Keratinocyte (primary cell): ENCODE measurements around the gene NCF2. TPM values are rescaled to one million over a fixed set of nuclear protein-coding genes. Genes with fewer than 3 reads are reported as not detected.

Experiments
- DNase-seq: peaks from one replicate; pipeline ENCODE4 v3.0.0-alpha.2; 2011; ENCODE audit warnings: low read depth, missing footprints, low spot score
- FAIRE-seq: peaks from 2 replicates; lab custom pipeline; 2011; peaks lifted over from hg19 to GRCh38; lab: Jason Lieb, UNC
- H2AFZ ChIP-seq: 2 replicates; pipeline ENCODE4 v1.6.0; 2012; ENCODE audit warnings: low read length, control low read depth, inconsistent platforms; ENCODE audit not compliant: control insufficient read depth
- H3K27ac ChIP-seq: 2 replicates; pipeline ENCODE4 v1.5.1; 2011; ENCODE audit warnings: low read length; ENCODE audit not compliant: control insufficient read depth, insufficient read depth
- H3K27me3 ChIP-seq: 3 replicates; pipeline ENCODE4 v1.6.0; 2011; ENCODE audit warnings: low read length; ENCODE audit not compliant: control insufficient read depth, insufficient read depth; ENCODE audit errors: extremely low read depth
- H3K36me3 ChIP-seq, 2 experiments: 2 replicates in 1 of 2; 3 replicates in 1 of 2; pipeline ENCODE4 v1.5.1; 2011; ENCODE audit warnings: low read length in 2 of 2, mild to moderate bottlenecking in 1 of 2; ENCODE audit not compliant: control insufficient read depth in 2 of 2, insufficient read depth in 2 of 2; ENCODE audit errors: extremely low read depth in 1 of 2
- H3K4me1 ChIP-seq: 3 replicates; pipeline ENCODE4 v1.5.1; 2011; ENCODE audit warnings: low read length; ENCODE audit not compliant: control insufficient read depth, insufficient read depth; ENCODE audit errors: extremely low read depth
- H3K4me2 ChIP-seq: 3 replicates; pipeline ENCODE4 v1.6.0; 2011; ENCODE audit warnings: low read depth, low read length; ENCODE audit not compliant: control insufficient read depth, insufficient read depth; ENCODE audit errors: extremely low read depth
- H3K4me3 ChIP-seq, 3 experiments: fragments of 200-600 bp in 1 of 3; sonication (generic) in 1 of 3; 2 replicates in 2 of 3; 3 replicates in 1 of 3; pipeline ENCODE4 v1.5.1; 2011 to 2016; ENCODE audit warnings: low read length in 3 of 3, mild to moderate bottlenecking in 3 of 3, control low read depth in 2 of 3, inconsistent platforms in 1 of 3, low read depth in 1 of 3, mixed read lengths in 1 of 3, mixed run types in 1 of 3, moderate library complexity in 1 of 3; ENCODE audit not compliant: control insufficient read depth in 2 of 3, insufficient read depth in 2 of 3; ENCODE audit errors: extremely low read depth in 1 of 3
- H3K79me2 ChIP-seq: 2 replicates; pipeline ENCODE4 v1.6.0; 2012; ENCODE audit warnings: low read length; ENCODE audit not compliant: control insufficient read depth, insufficient read depth
- H3K9ac ChIP-seq: 3 replicates; pipeline ENCODE4 v1.6.0; 2011; ENCODE audit warnings: low read length; ENCODE audit not compliant: control insufficient read depth, insufficient read depth; ENCODE audit errors: extremely low read depth
- H3K9me1 ChIP-seq: 3 replicates; pipeline ENCODE4 v1.6.0; 2011; ENCODE audit warnings: low read length; ENCODE audit not compliant: control insufficient read depth, insufficient read depth; ENCODE audit errors: extremely low read depth
- H3K9me3 ChIP-seq: 2 replicates; pipeline ENCODE4 v1.5.1; 2012; ENCODE audit warnings: low read depth, low read length; ENCODE audit not compliant: control insufficient read depth
- H4K20me1 ChIP-seq: 3 replicates; pipeline ENCODE4 v1.6.0; 2011; ENCODE audit warnings: low read length; ENCODE audit not compliant: control insufficient read depth, insufficient read depth; ENCODE audit errors: extremely low read depth
- CTCF ChIP-seq, 3 experiments: IDR thresholded peaks in 1 of 3; conservative IDR thresholded peaks in 1 of 3; optimal IDR thresholded peaks in 1 of 3; 2 replicates in 2 of 3; 3 replicates in 1 of 3; pipeline versions ENCODE3 to v1.5.1; 2011; ENCODE audit warnings: low read length in 3 of 3, mild to moderate bottlenecking in 3 of 3, moderate library complexity in 2 of 3, control low read depth in 1 of 3, inconsistent platforms in 1 of 3; ENCODE audit not compliant: insufficient read depth in 2 of 3; ENCODE audit errors: extremely low read depth in 1 of 3
- EZH2 ChIP-seq: IDR thresholded peaks from one replicate; pipeline ENCODE4 v1.6.1; 2012; ENCODE audit warnings: inconsistent platforms, mild to moderate bottlenecking, low read length, moderate library complexity
- dilution Hi-C: fragments of 300-500 bp; cut with MboI; formaldehyde crosslinking; loops from one replicate; pipeline ENCODE4 v1.7.0; 2020; ENCODE audit warnings: low sequenced_read_pairs; ENCODE audit not compliant: extremely low pct_ligation_motif_present
- polyA plus RNA-seq, 5 experiments: library from polyadenylated mRNA; depleted of rRNA in 3 of 5; stranded (reverse) in 3 of 5; stranded (forward) in 1 of 5; unstranded in 1 of 5; fragments of >200 nt; gene quantifications; 1 replicate in 1 of 5; 2 replicates in 3 of 5; 3 replicates in 1 of 5; pipeline versions ENCODE4 v1.2.1 to v1.2.3, GENCODE V29; 2011 to 2012; ENCODE audit warnings: missing spikeins in 2 of 5, low read depth in 1 of 5, low replicate concordance in 1 of 5

The NCF2 gene
- polyA plus RNA-seq, 1 donor (not counting 4 experiments of a cell fraction or from before 2014, with no cell fraction given): 9.2 TPM

- Histone ChIP-seq H3K27me3 (no peaks in the 10 kb centered on the region), H3K4me2 (no peak overlapping the region), H2AFZ (no peak overlapping the region), H3K9me1 (no peaks in the 10 kb centered on the region), H3K9me3 (no peaks in the 10 kb centered on the region), H3K4me3 (no peak overlapping the region), H4K20me1 (no peaks in the 10 kb centered on the region), H3K4me1 (peaks cover 6% of the 10 kb centered on the region), H3K27ac (no peak overlapping the region), H3K36me3 (no peaks in the 10 kb centered on the region), H3K79me2 (no peaks in the 10 kb centered on the region), H3K9ac (no peak overlapping the region)
- no peak for DNase-seq
- TF ChIP-seq EZH2: no peak
- dilution Hi-C loops: no loop called here
- no peak for FAIRE-seq
Measured at GRCh38 chr1:183595537-183595936, 5.3 kb upstream of the NCF2 start.

DNA sequence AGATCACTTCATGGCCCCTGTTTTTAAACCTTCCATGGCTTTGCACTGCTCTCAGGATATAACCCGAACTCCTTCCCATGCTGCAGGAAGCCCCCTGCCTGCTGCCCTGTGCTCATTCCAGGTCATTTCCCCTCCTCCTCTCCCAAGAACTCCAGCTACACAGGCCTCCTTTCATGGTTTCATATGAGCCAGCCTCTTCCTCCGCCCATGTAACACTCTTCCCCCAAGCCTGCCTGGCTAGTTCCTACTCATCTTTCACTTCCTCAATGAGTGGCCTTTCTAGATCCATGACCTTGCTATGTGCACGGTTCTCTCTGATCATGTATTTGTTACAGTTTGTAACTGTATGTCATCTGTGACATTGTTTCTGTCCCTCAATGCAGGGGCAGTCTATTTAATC is 3.1 kb upstream of the NCF2 start:
- Histone ChIP-seq H3K79me2 (no peaks in the 10 kb centered on the region), H3K9ac (no peak overlapping the region), H2AFZ (no peak overlapping the region), H3K4me2 (no peak overlapping the region), H3K9me1 (no peaks in the 10 kb centered on the region), H3K27me3 (no peaks in the 10 kb centered on the region), H4K20me1 (no peaks in the 10 kb centered on the region), H3K27ac (no peak overlapping the region), H3K4me3 (no peak overlapping the region), H3K36me3 (no peaks in the 10 kb centered on the region), H3K4me1 (peaks cover 14% of the 10 kb centered on the region), H3K9me3 (no peaks in the 10 kb centered on the region)
- TF ChIP-seq CTCF (optimal IDR thresholded peaks at IDR 0.05 in 1 of 3, IDR thresholded peaks at IDR 0.05 in 1 of 3, conservative IDR thresholded peaks at IDR 0.05 in 1 of 3; ENCODE audit: extremely low read depth in 1 of 3, insufficient read depth in 2 of 3, low read length in 3 of 3): no peak
- TF ChIP-seq EZH2: no peak
- FAIRE-seq (no peak), DNase-seq (no peak)
- dilution Hi-C loops: no loop called here

DNA sequence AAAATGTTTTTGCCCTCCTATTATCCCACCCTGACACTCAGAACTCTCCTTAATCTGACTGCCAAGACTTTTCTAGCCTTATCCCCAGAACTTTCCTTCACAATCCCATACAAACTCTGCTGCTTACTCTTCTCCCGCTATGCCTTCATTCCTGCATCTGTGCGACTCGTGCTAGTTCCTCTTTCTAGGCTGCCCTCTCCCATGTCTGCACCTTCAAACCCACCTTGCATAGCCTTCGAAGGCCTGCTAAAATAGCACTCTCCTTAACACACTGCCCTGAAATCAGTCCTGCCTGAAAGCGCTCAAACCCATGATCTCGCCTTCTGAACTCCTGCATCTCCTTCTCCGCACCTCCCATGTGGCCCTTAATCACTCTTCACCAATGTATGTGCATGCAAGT is 2.5 kb upstream of the NCF2 start:
- Histone ChIP-seq H3K9me1 (no peaks in the 10 kb centered on the region), H3K27ac (no peak overlapping the region), H2AFZ (no peak overlapping the region), H3K4me2 (no peak overlapping the region), H3K4me3 (no peak overlapping the region), H3K4me1 (peaks cover 14% of the 10 kb centered on the region), H3K9me3 (no peaks in the 10 kb centered on the region), H4K20me1 (no peaks in the 10 kb centered on the region), H3K79me2 (no peaks in the 10 kb centered on the region), H3K36me3 (no peaks in the 10 kb centered on the region), H3K9ac (no peak overlapping the region), H3K27me3 (no peaks in the 10 kb centered on the region)
- no peak for TF ChIP-seq CTCF (optimal IDR thresholded peaks at IDR 0.05 in 1 of 3, IDR thresholded peaks at IDR 0.05 in 1 of 3, conservative IDR thresholded peaks at IDR 0.05 in 1 of 3; ENCODE audit: extremely low read depth in 1 of 3, insufficient read depth in 2 of 3, low read length in 3 of 3)
- FAIRE-seq (no peak), DNase-seq (no peak)
- dilution Hi-C loops: no loop called here
